HepG2 (cell line): ENCODE results near the gene PARVB. TPM values are rescaled to one million over a fixed set of nuclear protein-coding genes. Genes with fewer than 3 reads are reported as not detected.

Source experiments
- ATAC-seq: fragments of 200-7000 bp; cut with Tn5 transposase; 3 replicates; pipeline ENCODE4 v1.9.1; 2020; ENCODE audit warnings: mild to moderate bottlenecking, moderate library complexity
- BruUV-seq: library from RNA; stranded (reverse); fragments of 400-500 nt; replicated peaks from 2 replicates; lab custom pipeline; 2021; lab: Mats Ljungman, UMichigan
- CTCF ChIA-PET: fragments of 300-600 bp; formaldehyde crosslinking; extraction: SDS; loops from one replicate; lab custom pipeline; 2021; ENCODE audit warnings: low total read pairs, inconsistent platforms, low intra/inter-chr PET ratio; lab: Yijun Ruan, JAX
- POLR2A ChIA-PET: fragments of 350-600 bp; sonication (Branson Sonifier 250); formaldehyde crosslinking; loops from one replicate; lab custom pipeline; 2020; ENCODE audit warnings: antibody characterized with exemption, inconsistent platforms; lab: Yijun Ruan, JAX
- DNase-seq: peaks from one replicate; pipeline ENCODE4 v3.0.0-alpha.2; 2015; ENCODE audit warnings: low spot score
- FAIRE-seq: peaks from 3 replicates; lab custom pipeline; 2011; peaks lifted over from hg19 to GRCh38; lab: Jason Lieb, UNC
- H2AFZ ChIP-seq: one replicate; pipeline ENCODE4 v1.6.1; 2011; ENCODE audit warnings: low read length, inconsistent platforms
- H3K27ac ChIP-seq: fragments of 300-600 bp; 3 replicates; pipeline ENCODE4 v1.8.0; 2011; ENCODE audit warnings: mixed run types, mild to moderate bottlenecking, mixed read lengths, low read length, inconsistent platforms; ENCODE audit not compliant: insufficient read depth; ENCODE audit errors: extremely low read length
- H3K27me3 ChIP-seq, 2 experiments: fragments of 200-600 bp in 1 of 2; 2 replicates in 1 of 2; 3 replicates in 1 of 2; pipeline versions ENCODE4 v1.6.0 to v1.8.0; 2011; ENCODE audit warnings: low read length in 2 of 2, mild to moderate bottlenecking in 2 of 2, moderate library complexity in 2 of 2, inconsistent platforms in 1 of 2; ENCODE audit not compliant: insufficient read depth in 2 of 2, control insufficient read depth in 1 of 2
- H3K36me3 ChIP-seq, 2 experiments: fragments of 200-600 bp in 1 of 2; replicated peaks in 1 of 2; 2 replicates in 1 of 2; 3 replicates in 1 of 2; pipeline versions ENCODE4 v1.5.1 to v1.8.0; 2011; ENCODE audit warnings: low read length in 2 of 2, inconsistent platforms in 1 of 2; ENCODE audit not compliant: insufficient read depth in 2 of 2, control insufficient read depth in 1 of 2
- H3K4me1 ChIP-seq: 2 replicates; pipeline ENCODE4 v1.5.1; 2012; ENCODE audit warnings: low read length, inconsistent platforms; ENCODE audit not compliant: insufficient read depth
- H3K4me2 ChIP-seq: 2 replicates; pipeline ENCODE4 v1.6.0; 2011; ENCODE audit warnings: low read depth, low read length, inconsistent platforms
- H3K4me3 ChIP-seq, 3 experiments: fragments of 200-600 bp in 1 of 3; sonication (generic), shearing (Covaris generic) in 1 of 3; replicated peaks in 1 of 3; 2 replicates each; pipeline ENCODE4 v1.5.1; 2011 to 2016; ENCODE audit warnings: low read length in 3 of 3, inconsistent platforms in 2 of 3, low read depth in 2 of 3, mild to moderate bottlenecking in 2 of 3, control low read depth in 1 of 3, mixed read lengths in 1 of 3; ENCODE audit not compliant: insufficient read depth in 1 of 3
- H3K79me2 ChIP-seq: one replicate; pipeline ENCODE4 v1.6.1; 2011; ENCODE audit warnings: low read length, inconsistent platforms; ENCODE audit not compliant: insufficient read depth
- H3K9ac ChIP-seq: 2 replicates; pipeline ENCODE4 v1.6.0; 2011; ENCODE audit warnings: mild to moderate bottlenecking, low read depth, low read length, inconsistent platforms; ENCODE audit not compliant: insufficient read depth
- H3K9me3 ChIP-seq: 2 replicates; pipeline ENCODE4 v1.5.1; 2012; ENCODE audit warnings: mild to moderate bottlenecking, low read length
- H4K20me1 ChIP-seq: 2 replicates; pipeline ENCODE4 v1.6.0; 2011; ENCODE audit warnings: inconsistent platforms, mild to moderate bottlenecking, low read length, moderate library complexity; ENCODE audit not compliant: insufficient read depth
- DDIT3 ChIP-seq: sonication (generic); formaldehyde crosslinking; IDR thresholded peaks from 2 replicates; pipeline ENCODE4 v1.4.0; 2020; ENCODE audit warnings: mild to moderate bottlenecking, missing genetic modification reagents
- FUBP1 ChIP-seq: sonication (generic); formaldehyde crosslinking; IDR thresholded peaks from 2 replicates; pipeline ENCODE4 v1.5.1; 2020; ENCODE audit warnings: missing genetic modification reagents, mild to moderate bottlenecking, borderline replicate concordance
- HDAC1 ChIP-seq: sonication (generic); formaldehyde crosslinking; IDR thresholded peaks from 2 replicates; pipeline ENCODE4 v1.5.1; 2020; ENCODE audit warnings: mild to moderate bottlenecking, missing genetic modification reagents
- HMG20A ChIP-seq: IDR thresholded peaks from 2 replicates; pipeline ENCODE4 v1.6.1; 2016; ENCODE audit warnings: borderline replicate concordance
- KLF11 ChIP-seq: IDR thresholded peaks from 2 replicates; pipeline ENCODE4 v1.6.1; 2016; ENCODE audit warnings: missing compliant biosample characterization
- KMT2B ChIP-seq: IDR thresholded peaks from 2 replicates; pipeline ENCODE4 v1.6.1; 2016; ENCODE audit warnings: missing genetic modification reagents, missing compliant biosample characterization
- SRSF1 ChIP-seq: fragments of 200-400 bp; formaldehyde crosslinking; optimal IDR thresholded peaks from 2 replicates; pipeline ENCODE3; 2017; ENCODE audit warnings: mild to moderate bottlenecking, low read depth, low read length, moderate library complexity
- TAF1 ChIP-seq: sonication (generic); formaldehyde crosslinking; IDR thresholded peaks from 2 replicates; pipeline ENCODE4 v1.4.0; 2020; ENCODE audit warnings: missing genetic modification reagents
- TFAP4 ChIP-seq: sonication (generic); IDR thresholded peaks from 2 replicates; pipeline ENCODE4 v1.6.1; 2016; ENCODE audit warnings: low read depth, borderline replicate concordance
- ZBTB7A ChIP-seq: sonication (generic); formaldehyde crosslinking; IDR thresholded peaks from 2 replicates; pipeline ENCODE4 v1.8.0; 2022; ENCODE audit warnings: mild to moderate bottlenecking, missing genetic modification reagents
- ZNF224 ChIP-seq: sonication (generic); formaldehyde crosslinking; IDR thresholded peaks from 2 replicates; pipeline ENCODE4 v1.5.0; 2020; ENCODE audit warnings: mild to moderate bottlenecking, missing genetic modification reagents
- ZNF232 ChIP-seq: sonication (generic); formaldehyde crosslinking; IDR thresholded peaks from 2 replicates; pipeline ENCODE4 v1.4.0; 2020; ENCODE audit warnings: missing genetic modification reagents, borderline replicate concordance
- ZNF543 ChIP-seq: sonication (generic); formaldehyde crosslinking; IDR thresholded peaks from 2 replicates; pipeline ENCODE4 v1.4.0; 2020; ENCODE audit warnings: mild to moderate bottlenecking, missing genetic modification reagents
- ZNF563 ChIP-seq: sonication (generic); formaldehyde crosslinking; IDR thresholded peaks from 2 replicates; pipeline ENCODE4 v1.8.0; 2022; ENCODE audit warnings: mild to moderate bottlenecking, moderate library complexity, missing genetic modification reagents
- ZNF607 ChIP-seq: sonication (generic); formaldehyde crosslinking; IDR thresholded peaks from 2 replicates; pipeline ENCODE4 v1.5.1; 2020; ENCODE audit warnings: missing genetic modification reagents, mild to moderate bottlenecking, borderline replicate concordance
- ZNF616 ChIP-seq: sonication (generic); formaldehyde crosslinking; IDR thresholded peaks from 2 replicates; pipeline ENCODE4 v1.5.0; 2020; ENCODE audit warnings: low read depth, mild to moderate bottlenecking, missing genetic modification reagents
- ZNF850 ChIP-seq: sonication (generic); formaldehyde crosslinking; conservative IDR thresholded peaks from 2 replicates; pipeline ENCODE4 v1.9.0; 2021; ENCODE audit warnings: mild to moderate bottlenecking, missing genetic modification reagents
- WGBS: methylation state at CpG from one replicate; pipeline ENCODE4 v1.1.6; 2017; ENCODE audit warnings: low lambda C conversion rate; 5-methylcytosine and 5-hydroxymethylcytosine counted together
- in situ Hi-C: cut with HindIII; loops from 2 replicates; pipeline ENCODE4 v1.10.0; 2017; ENCODE audit warnings: low pct_unique_long_range_greater_than_20kb; ENCODE audit not compliant: extremely low pct_ligation_motif_present
- intact Hi-C: fragments of 100-400 bp; cut with micrococcal nuclease; formaldehyde crosslinking; loops from one replicate; pipeline ENCODE4 v1.10.0; 2022; ENCODE audit not compliant: unreplicated experiment
- polyA plus RNA-seq, 8 experiments: library from polyadenylated mRNA; depleted of rRNA in 3 of 8; stranded (reverse) in 7 of 8; unstranded in 1 of 8; fragments of >200 nt; fragmentation: Illumina TruSeq in 4 of 8; extraction: Trizol in 4 of 8; gene quantifications; 2 replicates each; pipeline versions ENCODE4 v1.2.1 to v1.2.3, GENCODE V29; 2011 to 2016; ENCODE audit warnings: low read depth in 4 of 8, missing spikeins in 1 of 8, mixed read lengths in 1 of 8; ENCODE audit not compliant: insufficient read depth in 1 of 8
- total RNA-seq, 5 experiments: library from RNA; depleted of rRNA; stranded (reverse); fragments of >200 nt; fragmentation: Illumina TruSeq; extraction: Trizol; gene quantifications; 2 replicates each; pipeline ENCODE4 v1.2.3, GENCODE V29; 2016; ENCODE audit warnings: low read depth in 1 of 5

PARVB gene
- total and polyA plus RNA-seq, 2 of the 13 experiments (the other 11 are each of a cell fraction or from before 2014, with no cell fraction given) = 0.11 to 0.15 TPM

GRCh38 chr22:44067033-44067432 is 42.9 kb downstream of the PARVB start:
- Histone ChIP-seq H3K27me3 (0 out of 5 replicates have a peak, but pooled peaks cover 0 to 3% of the 10 kb centered on the region in 2 experiments), H4K20me1 (no peaks in the 10 kb centered on the region), H3K4me1 (no peaks in the 10 kb centered on the region), H3K9me3 (no peaks in the 10 kb centered on the region), H3K36me3 (no peaks in the 10 kb centered on the region), H2AFZ (no peak overlapping the region), H3K4me3 (no peak overlapping the region), H3K79me2 (no peaks in the 10 kb centered on the region), H3K4me2 (no peak overlapping the region), H3K27ac (no peak overlapping the region), H3K9ac (no peak overlapping the region)
- ChIA-PET CTCF (no interaction called here), POLR2A (no interaction called here)
- no peak for TF ChIP-seq DDIT3
- no peak for TF ChIP-seq ZNF224 (CRISPR knock-in tag)
- TF ChIP-seq FUBP1 = no peak
- no peak for TF ChIP-seq ZNF850 (CRISPR knock-in tag)
- no peak for TF ChIP-seq TAF1 (CRISPR knock-in tag)
- TF ChIP-seq ZBTB7A = no peak
- TF ChIP-seq ZNF232 = no peak
- no peak for TF ChIP-seq SRSF1
- no peak for TF ChIP-seq ZNF607
- no peak for TF ChIP-seq ZNF543
- TF ChIP-seq HMG20A (CRISPR knock-in tag) = no peak
- no peak for TF ChIP-seq ZNF616 (CRISPR knock-in tag)
- no peak for TF ChIP-seq KMT2B
- TF ChIP-seq ZNF563 = no peak
- no peak for TF ChIP-seq HDAC1
- TF ChIP-seq TFAP4 = no peak
- TF ChIP-seq KLF11 (CRISPR knock-in tag) = no peak
- 27% methylated on average over 5 of the region's 5 CpGs for WGBS
- FAIRE-seq (no peak), ATAC-seq (no peak), DNase-seq (no peak)
- in situ Hi-C loops = no loop called here
- no TSS peak for BruUV-seq
- intact Hi-C loops = no loop called here
